ENCODE results near the gene CHCT1. TPM values are rescaled to one million over a fixed set of nuclear protein-coding genes. Genes with fewer than 3 reads are reported as not detected.

The CHCT1 gene
- total RNA-seq, 1 experiment from 2014 or later = 0.88 TPM

- Histone ChIP-seq H3K36me3 (ENCODE audit: insufficient read depth, low read length, poor library complexity, severe bottlenecking) (no peaks in the 10 kb centered on the region), H3K9me3 (ENCODE audit: low read depth, low read length, poor library complexity, severe bottlenecking) (no peaks in the 10 kb centered on the region), H3K27me3 (replicated peaks; ENCODE audit: insufficient read depth, low read depth, low read length, poor library complexity) (no peaks in the 10 kb centered on the region), H3K27ac (ENCODE audit: low read depth, low read length, poor library complexity, severe bottlenecking) (no peak overlapping the region), H3K4me1 (ENCODE audit: insufficient read depth, low read length, poor library complexity, severe bottlenecking) (no peaks in the 10 kb centered on the region), H3K4me3 (ENCODE audit: low read depth, low read length, poor library complexity, severe bottlenecking) (no peak overlapping the region)
- intact Hi-C loops (cut with micrococcal nuclease; ENCODE audit: unreplicated experiment) = no loop called here
- TF ChIP-seq EZH2 (IDR thresholded peaks at IDR 0.05; ENCODE audit: borderline replicate concordance, low read depth, low read length, poor library complexity, severe bottlenecking) (no peak), CTCF (conservative IDR thresholded peaks at IDR 0.05; ENCODE audit: low read depth, low read length) (no peak)
- ChIA-PET POLR2A (ENCODE audit: low non-redundant PET) (no interaction called here), CTCF (interaction anchor here (0.5 kb wide), 1 partner anchor 166 kb away, joined by 3 read pairs; no protein-coding TSS in a partner anchor)
- BruUV-seq (replicated peaks) = no TSS peak
- DNase-seq (ENCODE audit: low spot score) = no peak
These were observed 18.3 kb upstream of the CHCT1 start for GRCh38 chr17:60403962-60404361.

DNA sequence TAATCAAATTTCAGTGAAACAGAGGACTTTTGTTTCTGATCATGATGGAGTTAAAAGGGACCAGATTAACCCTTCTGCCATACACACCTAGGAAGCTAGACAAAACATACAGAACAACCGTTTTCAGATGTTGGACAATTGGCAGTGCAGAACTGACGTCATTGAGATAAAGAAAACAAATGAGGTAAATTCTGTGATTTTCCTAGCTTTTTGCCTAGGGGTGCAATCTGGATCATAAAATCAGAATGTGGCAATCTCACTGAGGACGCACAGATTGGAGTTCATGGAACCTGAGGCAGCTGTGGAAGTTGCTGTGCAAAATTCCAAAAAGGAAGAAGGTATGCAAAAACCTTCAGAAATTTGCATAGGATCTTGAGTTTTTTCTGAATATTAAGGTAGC, 15.4 kb upstream of the CHCT1 start:
- no peak overlapping the region for H3K27ac ChIP-seq (ENCODE audit: low read depth, low read length, poor library complexity, severe bottlenecking)
- TF ChIP-seq CTCF (conservative IDR thresholded peaks at IDR 0.05; ENCODE audit: low read depth, low read length) (no peak), EZH2 (IDR thresholded peaks at IDR 0.05; ENCODE audit: borderline replicate concordance, low read depth, low read length, poor library complexity, severe bottlenecking) (no peak)
- POLR2A ChIA-PET (ENCODE audit: low non-redundant PET) = no interaction called here
- no peaks in the 10 kb centered on the region for H3K9me3 ChIP-seq (ENCODE audit: low read depth, low read length, poor library complexity, severe bottlenecking)
- intact Hi-C loops (cut with micrococcal nuclease; ENCODE audit: unreplicated experiment) = no loop called here
- no TSS peak for BruUV-seq (replicated peaks)
- no peaks in the 10 kb centered on the region for H3K27me3 ChIP-seq (replicated peaks; ENCODE audit: insufficient read depth, low read depth, low read length, poor library complexity)
- H3K4me3 ChIP-seq (ENCODE audit: low read depth, low read length, poor library complexity, severe bottlenecking) = no peak overlapping the region
- no peak for DNase-seq (ENCODE audit: low spot score)
- CTCF ChIA-PET = no interaction called here
- no peaks in the 10 kb centered on the region for H3K36me3 ChIP-seq (ENCODE audit: insufficient read depth, low read length, poor library complexity, severe bottlenecking)
- no peaks in the 10 kb centered on the region for H3K4me1 ChIP-seq (ENCODE audit: insufficient read depth, low read length, poor library complexity, severe bottlenecking)

- ChIA-PET POLR2A (ENCODE audit: low non-redundant PET) (no interaction called here), CTCF (no interaction called here)
- BruUV-seq (replicated peaks) = no TSS peak
These were observed 12.3 kb upstream of the CHCT1 start for GRCh38 chr17:60410001-60410400.

More at GRCh38 chr17:60410001-60410400, 12.3 kb upstream of the CHCT1 start:
- TF ChIP-seq CTCF (conservative IDR thresholded peaks at IDR 0.05; ENCODE audit: low read depth, low read length) (no peak), EZH2 (IDR thresholded peaks at IDR 0.05; ENCODE audit: borderline replicate concordance, low read depth, low read length, poor library complexity, severe bottlenecking) (no peak)
- Histone ChIP-seq H3K36me3 (ENCODE audit: insufficient read depth, low read length, poor library complexity, severe bottlenecking) (no peaks in the 10 kb centered on the region), H3K4me3 (ENCODE audit: low read depth, low read length, poor library complexity, severe bottlenecking) (no peak overlapping the region), H3K27ac (ENCODE audit: low read depth, low read length, poor library complexity, severe bottlenecking) (no peak overlapping the region), H3K27me3 (replicated peaks; ENCODE audit: insufficient read depth, low read depth, low read length, poor library complexity) (no peaks in the 10 kb centered on the region), H3K4me1 (ENCODE audit: insufficient read depth, low read length, poor library complexity, severe bottlenecking) (no peaks in the 10 kb centered on the region), H3K9me3 (ENCODE audit: low read depth, low read length, poor library complexity, severe bottlenecking) (no peaks in the 10 kb centered on the region)
- intact Hi-C loops (cut with micrococcal nuclease; ENCODE audit: unreplicated experiment) = no loop called here
- no peak for DNase-seq (ENCODE audit: low spot score)

Data from A673 (cell line).